GM23248 (cell line): ENCODE data around the gene UBE2L3. TPM values are rescaled to one million over a fixed set of nuclear protein-coding genes. Genes with fewer than 3 reads are reported as not detected.

Experiments used
- DNase-seq: peaks from one replicate; pipeline ENCODE4 v3.0.0-alpha.2; 2015
- H2AFZ ChIP-seq: fragments of 200-600 bp; sonication (generic); 2 replicates; pipeline ENCODE4 v1.6.1; 2016; ENCODE audit warnings: antibody characterized with exemption
- H3F3A ChIP-seq: fragments of 200-600 bp; sonication (generic); 2 replicates; pipeline ENCODE4 v1.6.1; 2016; ENCODE audit warnings: mild to moderate bottlenecking, antibody characterized with exemption, mixed run types; ENCODE audit not compliant: insufficient read depth
- H3K27ac ChIP-seq: fragments of 200-600 bp; sonication (generic); 2 replicates; pipeline ENCODE4 v1.5.1; 2016; ENCODE audit warnings: mild to moderate bottlenecking
- H3K27me3 ChIP-seq: fragments of 200-600 bp; sonication (generic); replicated peaks from 2 replicates; pipeline ENCODE4 v1.6.1; 2016; ENCODE audit warnings: mild to moderate bottlenecking; ENCODE audit not compliant: insufficient read depth
- H3K36me3 ChIP-seq: fragments of 200-600 bp; sonication (generic); 2 replicates; pipeline ENCODE4 v1.6.1; 2016; ENCODE audit warnings: low read depth, mild to moderate bottlenecking
- H3K4me1 ChIP-seq: fragments of 200-600 bp; sonication (generic); 2 replicates; pipeline ENCODE4 v1.6.1; 2016; ENCODE audit warnings: mild to moderate bottlenecking; ENCODE audit not compliant: insufficient read depth
- H3K4me2 ChIP-seq: fragments of 200-600 bp; sonication (generic); one replicate; pipeline ENCODE4 v1.6.1; 2016; ENCODE audit warnings: mild to moderate bottlenecking; ENCODE audit not compliant: unreplicated experiment
- H3K4me3 ChIP-seq: fragments of 200-600 bp; sonication (generic); 2 replicates; pipeline ENCODE4 v1.5.1; 2016; ENCODE audit warnings: mild to moderate bottlenecking
- H3K79me2 ChIP-seq: fragments of 200-600 bp; sonication (generic); 2 replicates; pipeline ENCODE4 v1.6.1; 2016; ENCODE audit warnings: mild to moderate bottlenecking; ENCODE audit not compliant: insufficient read depth
- H3K9ac ChIP-seq: fragments of 200-600 bp; sonication (generic); 2 replicates; pipeline ENCODE4 v1.6.1; 2016; ENCODE audit warnings: mild to moderate bottlenecking
- H3K9me2 ChIP-seq: fragments of 200-600 bp; sonication (generic); 2 replicates; pipeline ENCODE4 v1.6.1; 2016; ENCODE audit warnings: mixed run types, mild to moderate bottlenecking, moderate library complexity; ENCODE audit not compliant: insufficient read depth
- H3K9me3 ChIP-seq: fragments of 200-600 bp; sonication (generic); one replicate; pipeline ENCODE4 v1.6.1; 2017; ENCODE audit warnings: low read depth
- H4K20me1 ChIP-seq: fragments of 200-600 bp; sonication (generic); 2 replicates; pipeline ENCODE4 v1.6.0; 2016; ENCODE audit not compliant: insufficient read depth
- EZH2 ChIP-seq: fragments of 200-600 bp; sonication (generic); IDR thresholded peaks from 2 replicates; pipeline ENCODE4 v1.6.1; 2018; ENCODE audit warnings: antibody characterized with exemption, mild to moderate bottlenecking; ENCODE audit not compliant: insufficient read depth, poor library complexity, severe bottlenecking
- EZH2phosphoT487 ChIP-seq: fragments of 200-600 bp; sonication (generic); IDR thresholded peaks from 2 replicates; pipeline ENCODE4 v1.6.1; 2018; ENCODE audit warnings: antibody characterized with exemption, moderate library complexity, mild to moderate bottlenecking, low read depth; ENCODE audit not compliant: insufficient read depth
- WGBS, 2 experiments: methylation state at CpG; one replicate each; pipeline ENCODE4 v1.1.6; 2015 to 2017; ENCODE audit warnings: low lambda C conversion rate in 2 of 2, low coverage in 1 of 2; ENCODE audit errors: missing lambda C conversion rate in 2 of 2; 5-methylcytosine and 5-hydroxymethylcytosine counted together
- in situ Hi-C: fragments of 300-500 bp; cut with MboI; formaldehyde crosslinking; loops from 2 replicates; pipeline ENCODE4 v1.15.0; 2020
- microRNA counts: library from miRNA; unstranded; fragments of <30 nt; microRNA quantifications from one replicate; lab custom pipeline; 2016
- microRNA-seq: library from miRNA; unstranded; fragments of <30 nt; microRNA quantifications from one replicate; pipeline ENCODE4, GENCODE V29; 2016; ENCODE audit warnings: borderline number of aligned reads
- polyA plus RNA-seq: library from polyadenylated mRNA; unstranded; fragments of >200 nt; fragmentation: Nextera tagmentation; extraction: Ambion mirVana; gene quantifications from 2 replicates; pipeline ENCODE4 v1.2.1, GENCODE V29; 2016
- small RNA-seq: library from RNA; depleted of rRNA; stranded (forward); fragments of <200 nt; gene quantifications from one replicate; pipeline ENCODE3, GENCODE V24; 2014; ENCODE audit warnings: low read depth, low replicate concordance
- total RNA-seq: library from RNA; depleted of rRNA; stranded (reverse); fragments of >200 nt; shearing (Covaris generic); gene quantifications from 2 replicates; pipeline ENCODE4 v1.2.3, GENCODE V29; 2014; rRNA removed

The UBE2L3 gene
- total and polyA plus RNA-seq, 2 experiments from 2014 or later = 57.2 to 115 TPM

- Histone ChIP-seq H3K27ac (peak overlapping the region; percentile 63), H3K9me2 (no peaks in the 10 kb centered on the region), H3K4me2 (peak overlapping the region; percentile 75), H3K27me3 (no peaks in the 10 kb centered on the region), H3K36me3 (no peaks in the 10 kb centered on the region), H3K4me1 (0 out of 2 replicates have a peak, but pooled peaks cover 8% of the 10 kb centered on the region), H3K79me2 (peaks cover 35% of the 10 kb centered on the region), H3K4me3 (peak overlapping the region; percentile 97), H4K20me1 (no peaks in the 10 kb centered on the region), H3K9ac (peak overlapping the region; percentile 85; the same call in 1 of the 2 replicates), H3K9me3 (no peaks in the 10 kb centered on the region), H2AFZ (peak overlapping the region; percentile 94), H3F3A (no peaks in the 10 kb centered on the region)
- WGBS, 2 experiments = 74 to 77% methylated on average over 26 of the region's 26 CpGs
- no peak for DNase-seq
- in situ Hi-C loops = no loop called here
- TF ChIP-seq EZH2 (no peak), EZH2phosphoT487 (no peak)
Measured at GRCh38 chr22:21665047-21665851, 97.7 kb downstream of the UBE2L3 start.

- peak; percentile 27 for DNase-seq
- peaks cover 42% of the 10 kb centered on the region for H3K79me2 ChIP-seq
- no peaks in the 10 kb centered on the region for H4K20me1 ChIP-seq
- H2AFZ ChIP-seq = peak overlapping the region; percentile 94
- H3K36me3 ChIP-seq = peaks cover 9% of the 10 kb centered on the region; the same call in 1 of the 2 replicates
- H3K9me3 ChIP-seq = no peaks in the 10 kb centered on the region
- in situ Hi-C loops = no loop called here
- peak overlapping the region; percentile 75 for H3K4me2 ChIP-seq
- H3K27me3 ChIP-seq = no peaks in the 10 kb centered on the region
- 0 out of 2 replicates have a peak, but pooled peaks cover 8% of the 10 kb centered on the region for H3K4me1 ChIP-seq
- H3K9me2 ChIP-seq = no peaks in the 10 kb centered on the region
- H3K4me3 ChIP-seq = peak overlapping the region; percentile 97
- H3K27ac ChIP-seq = peak overlapping the region; percentile 63
- H3F3A ChIP-seq = no peaks in the 10 kb centered on the region
- H3K9ac ChIP-seq = peak overlapping the region; percentile 85
- TF ChIP-seq EZH2phosphoT487 (no peak), EZH2 (no peak)
- 21 to 34% methylated on average over 8 to 16 of the region's 16 CpGs for WGBS, 2 experiments
Measured at GRCh38 chr22:21666786-21667185, 99.3 kb downstream of the UBE2L3 start.

DNA sequence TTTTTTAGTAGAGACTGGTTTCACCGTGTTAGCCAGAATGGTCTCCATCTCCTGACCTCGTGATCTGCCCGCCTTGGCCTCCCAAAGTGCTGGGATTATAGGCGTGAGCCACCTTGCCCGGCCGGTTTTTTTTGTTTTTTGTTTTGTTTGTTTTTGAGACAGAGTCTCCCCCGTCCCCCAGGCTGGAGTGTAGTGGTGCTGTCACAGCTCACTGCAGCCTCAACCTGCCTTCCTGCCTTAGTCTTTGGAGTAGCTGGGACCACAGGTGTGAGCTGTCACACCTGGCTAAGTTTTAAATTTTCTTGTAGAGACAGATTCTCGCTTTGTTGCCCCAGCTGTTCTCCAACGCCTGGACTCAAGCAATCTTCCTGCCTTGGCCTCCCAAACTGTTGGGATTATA is 101.5 kb downstream of the UBE2L3 start:
- H3K79me2 ChIP-seq = peaks cover 42% of the 10 kb centered on the region
- H3K4me1 ChIP-seq = 0 out of 2 replicates have a peak, but pooled peaks cover 8% of the 10 kb centered on the region
- WGBS, 2 experiments = 95 to 96% methylated on average over 9 of the region's 9 CpGs
- H3K9me2 ChIP-seq = no peaks in the 10 kb centered on the region
- no peak overlapping the region for H3K9ac ChIP-seq
- no peak for DNase-seq
- no peak overlapping the region for H3K4me2 ChIP-seq
- no peak overlapping the region for H2AFZ ChIP-seq
- no peaks in the 10 kb centered on the region for H3F3A ChIP-seq
- peaks cover 17% of the 10 kb centered on the region; the same call in 1 of the 2 replicates for H3K36me3 ChIP-seq
- in situ Hi-C loops = no loop called here
- no peaks in the 10 kb centered on the region for H3K9me3 ChIP-seq
- no peak overlapping the region for H3K4me3 ChIP-seq
- H4K20me1 ChIP-seq = no peaks in the 10 kb centered on the region
- H3K27me3 ChIP-seq = no peaks in the 10 kb centered on the region
- H3K27ac ChIP-seq = no peak overlapping the region
- no peak for TF ChIP-seq EZH2
- TF ChIP-seq EZH2phosphoT487 = no peak

DNA sequence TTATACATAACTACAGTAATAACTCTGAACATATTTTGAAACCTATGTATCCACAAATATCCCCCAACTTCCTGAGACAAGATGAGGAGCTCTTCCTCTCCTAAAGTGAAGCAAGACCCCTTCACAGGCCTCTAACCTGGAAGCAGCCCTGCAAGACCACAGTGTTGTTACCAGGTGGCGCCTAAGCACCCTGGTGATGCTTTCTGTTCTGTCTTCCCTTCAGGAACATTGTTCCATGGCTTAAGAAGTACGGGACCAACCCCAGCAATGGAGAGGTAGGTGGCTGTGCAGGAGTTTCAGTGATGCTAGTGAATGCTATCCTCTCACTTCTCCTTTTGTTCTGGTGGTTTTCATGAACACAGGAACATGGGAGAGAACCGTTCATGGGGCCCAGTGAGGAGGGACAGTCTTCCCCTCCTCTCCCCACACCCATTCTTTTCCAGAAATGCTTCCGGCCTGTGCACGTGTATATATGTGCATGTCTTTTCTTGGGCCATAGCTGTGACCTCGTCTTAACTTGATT is 104.7 kb downstream of the UBE2L3 start:
- Histone ChIP-seq H3K27ac (no peak overlapping the region), H3F3A (no peaks in the 10 kb centered on the region), H2AFZ (no peak overlapping the region), H4K20me1 (no peaks in the 10 kb centered on the region), H3K9me3 (no peaks in the 10 kb centered on the region), H3K4me3 (no peak overlapping the region), H3K27me3 (no peaks in the 10 kb centered on the region), H3K4me1 (0 out of 2 replicates have a peak, but pooled peaks cover 3% of the 10 kb centered on the region), H3K4me2 (no peak overlapping the region), H3K9ac (no peak overlapping the region), H3K79me2 (peaks cover 32% of the 10 kb centered on the region), H3K9me2 (no peaks in the 10 kb centered on the region), H3K36me3 (peaks cover 20% of the 10 kb centered on the region; the same call in 1 of the 2 replicates)
- 71 to 82% methylated on average over 6 of the region's 6 CpGs for WGBS, 2 experiments
- no peak for DNase-seq
- TF ChIP-seq EZH2phosphoT487 (no peak), EZH2 (no peak)
- in situ Hi-C loops = no loop called here

MicroRNAs within 50 kb of the gene (microRNA counts, 767-probe panel; counts per million panel counts)
- 447 counts per million, percentile 86 among the panel's probes with 10 or more counts for microRNA hsa-miR-130b-3p (lab: Ali Mortazavi, UCI)
- microRNA hsa-miR-301b (lab: Ali Mortazavi, UCI) = 447 counts per million, percentile 86 among the panel's probes with 10 or more counts

Small RNAs within 50 kb of the gene (microRNA-seq; reads per million reads assigned to microRNA genes)
- 559 reads per million, percentile 69 among the genes with 10 or more reads in this experiment for gene MIR130B
- 2.0 reads per million for gene MIR301B

Small RNAs within 50 kb of the gene (small RNA-seq; reads per million reads assigned to genes)
- gene MIR301B (0.31 reads per million), gene RF00492 (not detected), gene RN7SKP221 (not detected)

Other genes with a start within 250 kb of the UBE2L3 start
- 0.13 TPM in 1 of 2 replicates, not detected in the other for gene RIMBP3B, start 184.0 kb upstream of the UBE2L3 start, total RNA-seq
- gene RIMBP3B, start 184.0 kb upstream of the UBE2L3 start, polyA plus RNA-seq = 0.06 TPM in 1 of 2 replicates, not detected in the other
- 1.7 and 3.7 TPM in 2 replicates for gene HIC2, start 150.3 kb upstream of the UBE2L3 start, total RNA-seq
- gene HIC2, start 150.3 kb upstream of the UBE2L3 start, polyA plus RNA-seq = 0.34 and 0.43 TPM in 2 replicates
- gene TMEM191C, start 100.3 kb upstream of the UBE2L3 start, total RNA-seq = 0.32 TPM in 1 of 2 replicates, not detected in the other
- gene TMEM191C, start 100.3 kb upstream of the UBE2L3 start, polyA plus RNA-seq = 0.54 and 1.2 TPM in 2 replicates
- 0.22 TPM in 1 of 2 replicates, not detected in the other for gene RIMBP3C, start 16.3 kb upstream of the UBE2L3 start, total RNA-seq
- gene RIMBP3C, start 16.3 kb upstream of the UBE2L3 start, polyA plus RNA-seq = 0.15 TPM in 1 of 2 replicates, not detected in the other
- gene YDJC, start 62.3 kb downstream of the UBE2L3 start, total RNA-seq = 27.1 and 31.5 TPM in 2 replicates
- 20.0 and 25.1 TPM in 2 replicates for gene YDJC, start 62.3 kb downstream of the UBE2L3 start, polyA plus RNA-seq
- 0.54 TPM in 1 of 2 replicates, not detected in the other for gene CCDC116, start 65.0 kb downstream of the UBE2L3 start, total RNA-seq
- gene CCDC116, start 65.0 kb downstream of the UBE2L3 start, polyA plus RNA-seq = 0.10 TPM in 1 of 2 replicates, not detected in the other
- gene SDF2L1, start 74.6 kb downstream of the UBE2L3 start, total RNA-seq = 28.8 and 33.9 TPM in 2 replicates
- gene SDF2L1, start 74.6 kb downstream of the UBE2L3 start, polyA plus RNA-seq = 37.2 and 38.7 TPM in 2 replicates
- gene PPIL2, start 98.3 kb downstream of the UBE2L3 start, total RNA-seq = 22.3 and 23.7 TPM in 2 replicates
- gene PPIL2, start 98.3 kb downstream of the UBE2L3 start, polyA plus RNA-seq = 26.1 TPM in 2 replicates
- gene YPEL1, start 168.1 kb downstream of the UBE2L3 start, total RNA-seq = 0.22 and 0.63 TPM in 2 replicates
- gene YPEL1, start 168.1 kb downstream of the UBE2L3 start, polyA plus RNA-seq = 0.47 and 1.1 TPM in 2 replicates